Thoracic aorta (tissue), 2 donors: ENCODE data around the gene CACNA2D3. TPM values are rescaled to one million over a fixed set of nuclear protein-coding genes. Genes with fewer than 3 reads are reported as not detected.

Experiments used
- ATAC-seq: fragments of 150-250 bp; one replicate; pipeline ENCODE4 v1.8.0; 2017; ENCODE audit warnings: low read depth; ENCODE audit not compliant: insufficient number of reproducible peaks, low FRiP score
- DNase-seq: peaks from one replicate; pipeline ENCODE4 v3.0.0-alpha.2; 2020; ENCODE audit warnings: low spot score
- H3K27ac ChIP-seq, 2 donors: fragments of 200-600 bp; sonication (generic); 1 replicate in 1 of 2; 2 replicates in 1 of 2; pipeline ENCODE4 v1.5.1; 2016; ENCODE audit warnings: mild to moderate bottlenecking in 2 of 2, moderate library complexity in 2 of 2
- H3K27me3 ChIP-seq: fragments of 200-600 bp; sonication (generic); replicated peaks from 2 replicates; pipeline ENCODE4 v1.6.0; 2016; ENCODE audit warnings: mild to moderate bottlenecking; ENCODE audit not compliant: insufficient read depth
- H3K36me3 ChIP-seq: fragments of 200-600 bp; sonication (generic); one replicate; pipeline ENCODE4 v1.5.1; 2016
- H3K4me1 ChIP-seq, 2 donors: fragments of 200-600 bp; sonication (generic); 1 replicate in 1 of 2; 2 replicates in 1 of 2; pipeline versions ENCODE4 v1.5.1 to v1.6.0; 2016; ENCODE audit warnings: low read depth in 2 of 2, mild to moderate bottlenecking in 1 of 2; ENCODE audit not compliant: control insufficient read depth in 1 of 2
- H3K4me3 ChIP-seq: fragments of 200-600 bp; sonication (generic); 2 replicates; pipeline ENCODE4 v1.5.1; 2016; ENCODE audit warnings: mild to moderate bottlenecking
- H3K9me3 ChIP-seq: fragments of 200-600 bp; sonication (generic); 2 replicates; pipeline ENCODE4 v1.5.1; 2016
- CTCF ChIP-seq: fragments of 200-600 bp; sonication (generic); IDR thresholded peaks from one replicate; pipeline ENCODE4 v1.5.1; 2019; ENCODE audit warnings: antibody characterized with exemption
- total RNA-seq, 2 donors: library from RNA; depleted of rRNA; stranded (reverse); fragments of >200 nt; gene quantifications; one replicate each; pipeline versions ENCODE4 v1.1.0 to v1.2.3, GENCODE V29; 2016

Gene CACNA2D3
- total RNA-seq, 2 donors from 2014 or later = 3.2 to 4.0 TPM

GRCh38 chr3:54261141-54261540 lies 138.8 kb downstream of the CACNA2D3 start:
- Histone ChIP-seq H3K27ac (no peak overlapping the region), H3K4me3 (no peak overlapping the region), H3K27me3 (no peaks in the 10 kb centered on the region), H3K9me3 (no peaks in the 10 kb centered on the region), H3K36me3 (no peaks in the 10 kb centered on the region), H3K4me1 (no peaks in the 10 kb centered on the region)
- ATAC-seq (no peak), DNase-seq (no peak)
- TF ChIP-seq CTCF = no peak

GRCh38 chr3:54262541-54262940 lies 140.2 kb downstream of the CACNA2D3 start:
- no peak overlapping the region for H3K4me3 ChIP-seq

GRCh38 chr3:54262946-54263345 lies 140.6 kb downstream of the CACNA2D3 start:
- no peak overlapping the region for H3K4me3 ChIP-seq
- DNase-seq (no peak), ATAC-seq (no peak)
- no peaks in the 10 kb centered on the region for H3K36me3 ChIP-seq
- no peaks in the 10 kb centered on the region for H3K27me3 ChIP-seq
- no peaks in the 10 kb centered on the region for H3K9me3 ChIP-seq
- H3K4me1 ChIP-seq = no peaks in the 10 kb centered on the region
- H3K27ac ChIP-seq = no peak overlapping the region
- TF ChIP-seq CTCF = no peak

More at GRCh38 chr3:54262541-54262940, 140.2 kb downstream of the CACNA2D3 start:
- Histone ChIP-seq H3K9me3 (no peaks in the 10 kb centered on the region), H3K27ac (no peak overlapping the region), H3K36me3 (no peaks in the 10 kb centered on the region), H3K27me3 (no peaks in the 10 kb centered on the region), H3K4me1 (no peaks in the 10 kb centered on the region)
- ATAC-seq (no peak), DNase-seq (no peak)
- TF ChIP-seq CTCF = no peak

GRCh38 chr3:54264050-54264449 lies 141.7 kb downstream of the CACNA2D3 start:
- DNase-seq (no peak), ATAC-seq (no peak)
- Histone ChIP-seq H3K27ac (no peak overlapping the region), H3K4me1 (no peaks in the 10 kb centered on the region), H3K36me3 (no peaks in the 10 kb centered on the region), H3K4me3 (no peak overlapping the region), H3K9me3 (no peaks in the 10 kb centered on the region), H3K27me3 (no peaks in the 10 kb centered on the region)
- TF ChIP-seq CTCF = no peak

GRCh38 chr3:54270816-54271526 lies 148.6 kb downstream of the CACNA2D3 start:
- Histone ChIP-seq H3K4me1 (no peaks in the 10 kb centered on the region), H3K9me3 (no peaks in the 10 kb centered on the region), H3K27ac (no peak overlapping the region), H3K36me3 (no peaks in the 10 kb centered on the region), H3K4me3 (no peak overlapping the region), H3K27me3 (no peaks in the 10 kb centered on the region)
- ATAC-seq (no peak), DNase-seq (no peak)
- TF ChIP-seq CTCF = no peak
